Measurements from ENCODE around the gene KLHL6.
"Not testable (repeated sequence)": the region's sequence is repeated elsewhere in the genome, so short reads cannot be mapped to it uniquely, and the experiment has no call there.

Gene KLHL6

DNA sequence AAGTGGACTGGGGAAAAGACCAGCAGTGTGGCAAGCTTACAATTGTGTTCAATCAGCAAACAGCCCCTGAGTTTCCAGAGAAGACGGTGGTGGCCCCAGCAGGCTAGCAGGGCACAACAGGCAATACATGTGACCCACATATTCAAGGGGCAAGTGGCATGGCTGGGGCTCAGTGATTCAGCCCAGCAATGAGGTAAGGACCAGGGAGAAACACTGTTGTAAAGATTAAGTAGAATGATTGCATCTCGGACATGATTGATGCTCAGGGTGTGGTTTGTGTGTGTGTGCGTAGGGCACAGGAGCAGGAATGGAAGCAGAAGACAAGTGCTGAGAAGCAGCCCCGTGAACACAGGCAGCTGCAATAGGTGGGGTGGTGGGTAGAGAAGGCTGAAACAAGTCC is 37.9 kb downstream of the KLHL6 start:
- DNase-seq: no peak

DNA sequence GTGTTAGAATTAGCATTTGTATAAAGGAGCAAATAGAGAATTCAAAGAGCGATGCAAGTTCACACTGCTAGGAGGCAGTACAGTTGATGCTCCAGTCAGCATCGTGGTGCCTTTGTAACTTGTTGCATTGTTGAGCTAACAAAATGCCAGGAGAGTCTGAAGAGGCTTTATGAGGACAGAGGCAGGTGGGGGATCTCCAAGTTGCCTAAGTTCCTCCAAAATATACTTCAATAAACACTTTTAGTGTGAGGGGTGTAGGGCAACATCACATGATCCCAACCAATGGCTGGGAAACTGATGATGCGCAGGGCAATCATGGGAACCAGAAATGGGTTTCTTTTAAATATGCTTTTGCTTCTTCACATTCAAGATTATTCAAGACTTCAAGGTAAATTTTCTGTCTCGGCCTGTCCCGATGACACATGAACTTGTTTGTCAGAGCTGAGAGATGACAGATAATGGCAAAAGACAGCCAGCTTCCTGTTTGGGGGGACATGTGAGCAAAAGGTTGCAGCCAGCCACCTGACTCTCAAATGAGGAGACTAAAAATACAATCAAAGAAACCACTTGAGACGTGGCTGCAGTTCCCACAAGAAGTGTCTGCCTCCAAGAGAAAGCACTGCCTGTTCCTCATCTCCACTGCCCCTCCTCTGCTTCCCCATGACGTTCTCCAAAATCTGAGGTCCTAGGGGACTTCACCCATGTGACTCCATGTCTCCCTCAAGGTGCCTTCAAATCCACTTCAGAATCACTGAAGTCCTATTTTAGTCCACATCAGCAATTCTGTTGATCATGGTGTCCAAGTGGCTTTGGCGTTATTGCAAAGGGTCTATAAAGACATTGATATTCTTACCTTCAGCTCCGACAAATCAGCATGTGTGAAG is 39.3 kb downstream of the KLHL6 start:
- Histone ChIP-seq H3K9me3 (no peaks in the 10 kb centered on the region), H3K36me3 (no peaks in the 10 kb centered on the region), H3K27me3 (no peaks in the 10 kb centered on the region), H3K4me1 (no peaks in the 10 kb centered on the region), H3K4me3 (ENCODE audit: low read depth, low read length) (no peak overlapping the region)
- TF ChIP-seq, protein P1, sequence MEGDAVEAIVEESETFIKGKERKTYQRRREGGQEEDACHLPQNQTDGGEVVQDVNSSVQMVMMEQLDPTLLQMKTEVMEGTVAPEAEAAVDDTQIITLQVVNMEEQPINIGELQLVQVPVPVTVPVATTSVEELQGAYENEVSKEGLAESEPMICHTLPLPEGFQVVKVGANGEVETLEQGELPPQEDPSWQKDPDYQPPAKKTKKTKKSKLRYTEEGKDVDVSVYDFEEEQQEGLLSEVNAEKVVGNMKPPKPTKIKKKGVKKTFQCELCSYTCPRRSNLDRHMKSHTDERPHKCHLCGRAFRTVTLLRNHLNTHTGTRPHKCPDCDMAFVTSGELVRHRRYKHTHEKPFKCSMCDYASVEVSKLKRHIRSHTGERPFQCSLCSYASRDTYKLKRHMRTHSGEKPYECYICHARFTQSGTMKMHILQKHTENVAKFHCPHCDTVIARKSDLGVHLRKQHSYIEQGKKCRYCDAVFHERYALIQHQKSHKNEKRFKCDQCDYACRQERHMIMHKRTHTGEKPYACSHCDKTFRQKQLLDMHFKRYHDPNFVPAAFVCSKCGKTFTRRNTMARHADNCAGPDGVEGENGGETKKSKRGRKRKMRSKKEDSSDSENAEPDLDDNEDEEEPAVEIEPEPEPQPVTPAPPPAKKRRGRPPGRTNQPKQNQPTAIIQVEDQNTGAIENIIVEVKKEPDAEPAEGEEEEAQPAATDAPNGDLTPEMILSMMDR (IDR thresholded peaks at IDR 0.05; ENCODE audit: low read depth, low read length): peak; percentile 19; the same call in 1 of the 2 replicates
- no peak for DNase-seq

More for the DNA sequence above, 37.9 kb downstream of the KLHL6 start:
- Histone ChIP-seq H3K27me3 (no peaks in the 10 kb centered on the region), H3K4me1 (no peaks in the 10 kb centered on the region), H3K36me3 (no peaks in the 10 kb centered on the region), H3K9me3 (no peaks in the 10 kb centered on the region), H3K4me3 (ENCODE audit: low read depth, low read length) (no peak overlapping the region)
- TF ChIP-seq, protein P1 (IDR thresholded peaks at IDR 0.05; ENCODE audit: low read depth, low read length): no peak

DNA sequence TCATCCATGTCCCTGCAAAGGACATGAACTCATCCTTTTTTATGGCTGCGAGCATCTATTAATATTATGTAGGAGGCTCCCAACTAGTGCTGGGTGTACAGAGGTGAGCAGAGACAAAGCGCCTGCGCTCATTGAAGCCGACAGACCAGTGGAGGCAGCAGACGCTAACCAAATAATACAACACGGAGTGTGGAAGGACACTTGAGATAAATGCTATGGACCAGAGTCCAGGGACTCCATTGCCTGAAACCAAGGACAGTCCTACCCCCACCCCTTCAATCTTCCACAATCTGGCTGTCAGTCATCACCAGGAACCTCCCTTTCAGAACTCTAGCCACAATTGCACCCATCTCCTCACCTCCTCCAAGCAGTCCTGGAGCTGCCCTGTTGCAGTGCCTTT is 41.5 kb downstream of the KLHL6 start:
- no peak for DNase-seq
- no peaks in the 10 kb centered on the region for H3K9me3 ChIP-seq
- H3K36me3 ChIP-seq: no peaks in the 10 kb centered on the region
- TF ChIP-seq, protein P1 (IDR thresholded peaks at IDR 0.05; ENCODE audit: low read depth, low read length): no peak
- no peaks in the 10 kb centered on the region for H3K4me1 ChIP-seq
- no peaks in the 10 kb centered on the region for H3K27me3 ChIP-seq
- no peak overlapping the region for H3K4me3 ChIP-seq (ENCODE audit: low read depth, low read length)

DNA sequence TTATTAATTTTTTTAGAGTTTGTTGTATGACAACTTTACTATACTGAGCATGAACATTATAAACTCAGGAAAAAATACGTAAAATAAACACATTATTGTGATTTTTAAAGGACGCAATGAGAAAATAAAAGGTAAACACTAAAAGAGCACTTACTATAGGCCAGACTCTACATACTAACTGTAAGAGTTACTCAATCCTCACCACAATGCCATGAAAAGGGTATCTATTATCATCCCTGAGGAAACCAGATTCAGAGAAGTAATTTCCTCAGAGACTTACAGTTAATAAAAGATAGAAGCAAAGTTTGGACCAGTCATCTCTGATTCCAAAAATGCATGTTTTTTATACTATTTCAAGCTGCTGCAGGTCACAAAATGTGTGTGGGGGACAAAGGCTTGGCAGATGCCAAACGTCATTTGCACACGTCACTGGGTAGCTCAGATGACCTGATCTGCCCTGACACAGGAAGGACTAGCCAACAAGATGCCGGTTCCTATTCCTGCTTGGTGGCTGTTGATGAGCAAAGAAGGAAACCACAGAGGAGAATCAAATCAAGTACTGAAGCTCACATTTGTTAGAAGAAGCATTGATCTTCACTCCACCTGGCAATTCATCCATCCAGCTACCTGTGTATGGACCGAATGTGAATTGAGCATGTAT is 42.3 kb downstream of the KLHL6 start:
- TF ChIP-seq, protein P1 (IDR thresholded peaks at IDR 0.05; ENCODE audit: low read depth, low read length): no peak
- Histone ChIP-seq H3K9me3 (no peaks in the 10 kb centered on the region), H3K27me3 (no peaks in the 10 kb centered on the region), H3K36me3 (no peaks in the 10 kb centered on the region), H3K4me1 (no peaks in the 10 kb centered on the region), H3K4me3 (ENCODE audit: low read depth, low read length) (no peak overlapping the region)
- no peak for DNase-seq

DNA sequence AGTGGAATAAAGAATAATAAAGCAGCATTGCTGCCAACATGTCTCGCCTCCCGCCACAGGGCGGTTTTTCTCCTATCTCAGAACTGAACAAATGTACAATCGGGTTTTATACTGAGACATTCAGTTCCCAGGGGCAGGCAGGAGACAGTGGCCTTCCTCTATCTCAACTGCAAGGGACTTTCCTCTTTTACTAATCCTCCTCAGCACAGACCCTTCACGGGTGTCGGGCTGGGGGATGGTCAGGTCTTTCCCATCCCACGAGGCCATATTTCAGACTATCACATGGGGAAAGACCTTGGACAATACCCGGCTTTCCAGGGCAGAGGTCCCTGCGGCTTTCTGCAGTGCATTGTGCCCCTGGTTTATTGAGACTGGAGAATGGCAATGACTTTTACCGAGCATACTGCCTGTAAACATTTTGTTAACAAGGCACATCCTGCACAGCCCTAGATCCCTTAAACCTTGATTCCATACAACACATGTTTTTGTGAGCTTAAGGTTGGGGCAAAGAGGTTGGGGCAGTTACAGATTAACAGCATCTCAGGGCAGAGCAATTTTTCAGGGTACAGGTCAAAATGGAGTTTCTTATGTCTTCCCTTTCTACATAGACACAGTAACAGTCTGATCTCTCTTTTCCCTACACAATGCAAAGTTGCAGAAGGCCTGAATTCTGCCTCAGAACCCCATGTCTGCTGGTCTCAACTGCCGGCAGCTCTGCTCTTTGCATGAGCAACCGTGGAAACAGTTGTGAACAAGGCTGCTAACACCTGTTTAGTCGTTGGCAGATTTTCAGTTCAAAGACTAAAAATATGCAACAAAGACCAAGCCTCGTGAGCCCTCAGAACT is 44.0 kb downstream of the KLHL6 start:
- H3K4me3 ChIP-seq (ENCODE audit: low read depth, low read length); H3K9me3 ChIP-seq; H3K4me1 ChIP-seq; H3K27me3 ChIP-seq; DNase-seq; H3K36me3 ChIP-seq: not testable (repeated sequence)

DNA sequence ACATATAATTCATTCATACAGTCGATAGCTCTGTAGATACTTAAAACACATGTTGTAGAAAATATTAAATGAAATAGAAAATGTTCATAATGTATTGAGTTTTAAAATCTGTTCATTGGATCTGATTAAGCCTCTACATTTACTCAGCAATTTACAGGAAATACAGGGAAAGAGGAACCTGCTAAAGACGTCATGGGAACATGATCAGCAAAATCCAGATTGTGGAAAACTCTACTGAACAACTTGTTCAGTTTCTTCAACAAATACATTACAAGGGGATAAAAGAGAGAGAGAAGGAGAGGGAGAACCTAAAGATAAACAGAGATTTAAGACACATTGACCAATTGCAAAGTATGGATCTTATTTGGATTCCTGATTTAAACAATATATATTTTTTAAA is 46.7 kb downstream of the KLHL6 start:
- H3K4me3 ChIP-seq (ENCODE audit: low read depth, low read length): no peak overlapping the region
- H3K27me3 ChIP-seq: no peaks in the 10 kb centered on the region
- no peaks in the 10 kb centered on the region for H3K36me3 ChIP-seq
- TF ChIP-seq, protein P1 (IDR thresholded peaks at IDR 0.05; ENCODE audit: low read depth, low read length): no peak
- no peaks in the 10 kb centered on the region for H3K9me3 ChIP-seq
- no peak for DNase-seq
- H3K4me1 ChIP-seq: no peaks in the 10 kb centered on the region
